Measurements from ENCODE around the gene RAET1G.

DNA sequence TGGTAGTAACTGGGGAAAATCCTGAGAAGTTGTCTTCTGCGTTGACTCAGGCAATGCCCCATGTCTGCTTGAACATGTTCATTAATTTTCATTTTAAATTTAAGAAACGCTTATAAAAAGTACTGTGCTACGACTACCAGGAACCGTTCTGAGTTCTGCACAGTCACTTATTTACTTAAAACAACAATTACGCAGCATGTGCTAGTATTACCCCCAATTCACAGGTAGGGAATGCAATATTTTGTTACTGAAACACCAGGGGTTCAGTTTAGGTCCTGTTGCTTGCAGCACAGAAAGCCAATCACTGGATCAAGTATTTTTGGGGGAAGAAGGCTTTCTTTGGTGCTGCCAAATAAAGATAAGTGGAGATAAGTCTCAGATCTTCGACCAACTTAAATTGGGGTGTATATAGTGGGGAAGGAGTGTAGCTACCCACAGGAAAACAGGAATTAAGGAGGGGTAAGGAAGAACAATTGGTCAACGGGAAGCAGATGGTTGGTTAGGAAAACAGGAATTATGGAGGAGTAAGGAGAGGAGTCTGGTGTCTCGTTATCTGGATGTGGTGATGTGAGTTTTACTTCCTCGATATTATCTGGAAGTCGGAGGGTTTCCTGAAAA is 53.5 kb downstream of the RAET1G start:
- no peak for TF ChIP-seq EZH2 (IDR thresholded peaks at IDR 0.05; ENCODE audit: borderline replicate concordance, low read depth, low read length, severe bottlenecking)
- TF ChIP-seq CTCF (IDR thresholded peaks at IDR 0.05; ENCODE audit: extremely low read depth in 1 of 2, insufficient read depth in 1 of 2, low read depth in 1 of 2, low read length in 2 of 2), result no peak

Measured in endothelial cell of umbilical vein (primary cell).